Hematopoietic multipotent progenitor cell treated with erythropoietin and hydrocortisone succinate and interleukin-3 and kit ligand, for 6 days (in vitro differentiated cells): ENCODE data around the gene KRTDAP.

Source experiments
- DNase-seq: peaks from one replicate; pipeline ENCODE4 v3.0.0-alpha.2; 2015

KRTDAP gene, protein sequence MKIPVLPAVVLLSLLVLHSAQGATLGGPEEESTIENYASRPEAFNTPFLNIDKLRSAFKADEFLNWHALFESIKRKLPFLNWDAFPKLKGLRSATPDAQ

GRCh38 chr19:35490364-35490763, at the start of gene KRTDAP:
TSS of gene KRTDAP (minus strand) at chr19:35490464. CDS start at chr19:35490442, 22 bp downstream.
- DNase-seq, result no peak

DNA sequence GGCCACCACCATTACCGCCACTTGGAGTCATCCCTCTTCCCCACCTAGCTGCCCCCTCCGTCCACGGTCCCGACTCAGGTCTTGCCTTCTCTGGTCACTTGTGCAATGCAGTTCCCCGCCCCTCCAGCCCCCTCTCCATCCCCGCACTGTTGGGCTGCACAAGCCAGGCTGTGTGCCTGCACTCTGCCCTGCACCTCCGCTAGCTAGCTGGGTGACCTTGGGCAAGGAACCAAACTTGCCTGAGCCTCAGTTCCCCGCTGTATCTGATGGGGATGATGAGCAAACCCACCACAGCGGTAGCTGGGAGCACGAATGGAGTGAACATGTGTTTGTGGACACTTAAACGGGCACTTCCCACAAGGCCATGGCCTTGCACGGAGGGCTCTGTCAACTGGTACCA, 49.6 kb upstream of the KRTDAP start:
- DNase-seq, result no peak

GRCh38 chr19:35539314-35539713, 49.0 kb upstream of the KRTDAP start:
- no peak for DNase-seq

DNA sequence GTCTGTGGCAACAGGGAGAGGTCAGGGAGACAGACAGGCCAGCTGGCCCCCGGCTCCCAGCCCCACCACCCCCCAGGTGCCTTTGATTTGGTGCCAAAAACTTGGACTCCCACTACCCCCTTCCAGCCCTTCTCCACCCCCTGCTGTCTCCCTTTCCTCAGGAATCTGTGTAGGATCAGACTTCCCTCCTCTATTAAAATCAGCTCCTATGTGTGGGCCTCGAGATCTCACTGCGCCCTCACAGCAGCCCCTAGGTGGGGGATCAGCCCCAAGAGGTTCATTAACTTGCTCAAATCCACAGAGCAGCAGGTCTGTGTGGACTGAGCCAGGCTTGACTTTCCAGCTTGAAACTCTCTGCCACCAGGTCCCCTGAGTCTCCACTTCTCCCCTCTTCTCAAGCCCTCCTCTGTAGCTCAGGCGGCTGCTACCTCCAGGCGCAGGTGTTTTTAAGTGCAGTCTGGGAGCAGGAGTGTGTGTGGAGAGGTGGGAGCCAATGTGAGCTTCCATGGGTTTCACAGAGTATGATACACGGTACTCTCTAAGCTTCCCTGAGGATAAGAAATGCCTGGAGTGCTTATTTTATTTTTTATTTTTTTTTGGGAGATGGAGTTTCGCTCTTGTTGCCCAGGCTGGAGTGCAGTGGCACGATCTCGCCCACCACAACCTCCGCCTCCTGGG, 44.7 kb upstream of the KRTDAP start:
- no peak for DNase-seq

- peak; percentile 55 for DNase-seq
Measured at GRCh38 chr19:35533822-35534392, 43.6 kb upstream of the KRTDAP start.

DNA sequence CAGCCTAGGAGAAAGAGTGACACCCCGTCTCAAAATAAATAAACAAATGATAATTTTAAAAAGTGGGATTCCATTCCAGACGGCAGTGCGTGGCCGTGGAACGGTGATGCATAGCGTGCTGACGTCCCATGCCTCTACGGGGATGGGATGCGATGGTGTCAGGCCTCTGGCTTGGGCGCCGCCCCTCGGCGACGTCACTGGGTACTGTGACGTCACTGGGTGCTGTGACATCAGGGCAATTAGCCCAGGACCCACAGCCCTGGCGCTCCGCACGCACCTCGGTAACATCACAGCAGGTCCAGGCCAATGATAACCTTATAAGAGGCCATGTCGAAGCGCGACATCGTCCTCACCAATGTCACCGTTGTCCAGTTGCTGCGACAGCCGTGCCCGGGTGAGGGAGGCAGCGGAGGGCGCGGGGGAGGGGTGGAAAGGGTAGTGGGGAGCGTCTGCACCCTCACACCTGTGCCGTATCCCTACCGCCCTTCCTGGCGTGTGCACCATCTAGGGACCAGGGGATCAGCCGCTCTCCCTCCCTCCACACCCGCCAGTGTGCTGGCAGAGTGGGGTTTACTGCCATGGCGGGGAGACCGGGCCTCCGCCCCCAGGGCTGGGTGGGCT, 43.0 kb upstream of the KRTDAP start, which contains the start of gene GAPDHS:
Gene GAPDHS (plus strand): TSS at position 256 of the 621 bp plus-strand sequence. CDS start 72 bp downstream, at position 328.
- DNase-seq, result no peak

- no peak for DNase-seq
Measured at GRCh38 chr19:35531291-35531690, 41.0 kb upstream of the KRTDAP start.

DNA sequence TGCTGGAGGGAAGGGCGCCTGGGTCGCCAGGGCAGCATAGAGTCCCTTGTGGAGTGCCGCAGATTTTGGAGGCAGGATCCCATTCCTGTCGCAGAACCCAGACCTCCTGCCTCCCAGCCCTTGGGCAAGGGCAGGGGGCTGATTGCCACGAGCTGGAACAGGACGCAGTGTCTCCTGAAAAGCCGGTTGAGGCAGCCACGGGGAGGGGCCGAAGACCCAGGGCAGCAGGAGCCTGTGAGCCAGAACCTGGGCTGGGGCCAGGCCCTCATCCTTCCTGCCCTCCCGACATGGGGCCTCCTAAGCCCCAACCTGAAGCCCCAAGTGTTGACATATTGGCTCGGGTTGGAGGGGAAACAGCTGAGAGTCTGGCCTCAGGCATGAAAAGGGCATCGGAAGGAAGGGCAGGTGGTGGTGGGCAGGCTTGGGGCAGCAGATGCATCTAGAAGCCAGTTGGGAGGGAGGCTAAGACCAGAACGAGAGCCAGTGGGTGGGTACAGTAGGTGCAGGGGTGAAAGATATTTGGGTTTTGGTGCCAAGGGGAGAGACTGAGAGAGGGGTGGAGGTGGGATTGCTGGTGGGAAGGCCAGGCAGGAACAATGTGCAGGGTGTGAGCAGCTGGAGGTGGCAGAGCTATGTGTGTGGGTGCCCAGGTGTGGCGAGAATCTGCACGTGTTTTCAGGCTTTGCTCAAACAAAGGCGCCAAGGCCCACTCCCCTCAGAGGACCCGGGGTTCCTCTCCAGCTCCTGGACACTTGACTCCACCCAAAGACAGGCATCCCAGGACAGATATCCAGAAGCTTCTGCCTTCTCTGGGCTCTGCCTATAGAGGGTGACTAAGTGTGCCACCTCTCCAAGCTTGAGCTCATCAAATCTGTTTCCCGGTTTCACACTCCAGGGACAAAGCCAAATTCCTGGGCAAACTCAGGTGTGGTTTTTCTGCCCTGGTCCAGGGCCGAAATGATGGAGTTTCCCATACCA, 39.3 kb upstream of the KRTDAP start:
- DNase-seq, result no peak

DNA sequence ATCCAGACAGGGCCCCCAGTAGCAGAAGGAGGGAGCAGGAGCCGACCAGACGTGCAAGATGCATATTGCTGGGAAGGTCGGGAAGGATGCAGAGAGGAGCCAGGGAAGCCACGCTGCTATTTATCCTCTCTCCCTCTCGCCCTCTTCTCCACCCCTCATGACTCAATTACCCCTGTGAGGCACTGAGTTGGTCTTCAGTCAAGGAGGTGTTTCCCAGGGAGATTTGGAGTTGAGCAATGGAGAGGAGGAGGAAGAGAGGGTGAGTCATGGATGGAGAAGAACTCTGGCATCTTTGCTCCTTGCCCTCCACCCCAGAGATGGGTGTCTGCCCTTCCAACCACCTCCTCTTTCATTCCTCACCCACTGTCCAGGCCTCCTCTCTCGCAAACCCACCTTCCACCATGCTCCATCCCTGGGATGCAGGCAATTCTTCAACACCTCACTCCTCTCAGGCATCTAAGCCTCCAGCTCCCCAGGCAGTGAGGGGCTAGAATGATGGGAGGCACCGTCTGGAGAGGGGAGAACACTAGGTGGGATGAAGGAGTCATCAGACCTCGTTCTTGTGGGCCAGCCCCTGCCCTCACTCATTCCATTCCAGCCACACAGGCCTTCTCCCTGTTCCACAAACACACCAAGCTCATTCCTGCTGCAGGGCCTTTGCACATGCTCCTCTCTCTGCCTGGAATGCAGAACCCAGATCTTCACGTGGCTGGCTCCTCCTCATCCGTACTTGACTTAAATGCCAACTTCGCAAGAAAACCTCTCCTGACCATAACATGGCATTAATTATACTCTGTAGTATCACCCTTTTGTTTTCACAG, 38.2 kb upstream of the KRTDAP start, which contains the start of gene SBSN:
Gene SBSN (minus strand): TSS at position 94 of the 821 bp plus-strand sequence. CDS start 30 bp downstream, at position 64.
- no peak for DNase-seq

GRCh38 chr19:35525873-35526272, 35.6 kb upstream of the KRTDAP start:
- no peak for DNase-seq

GRCh38 chr19:35524181-35524837, 34.0 kb upstream of the KRTDAP start:
- DNase-seq, result no peak

GRCh38 chr19:35522745-35523327, 32.6 kb upstream of the KRTDAP start:
- no peak for DNase-seq

GRCh38 chr19:35521124-35521743, 31.0 kb upstream of the KRTDAP start:
- DNase-seq, result no peak

- no peak for DNase-seq
Measured at GRCh38 chr19:35519291-35519690, 29.0 kb upstream of the KRTDAP start.

DNA sequence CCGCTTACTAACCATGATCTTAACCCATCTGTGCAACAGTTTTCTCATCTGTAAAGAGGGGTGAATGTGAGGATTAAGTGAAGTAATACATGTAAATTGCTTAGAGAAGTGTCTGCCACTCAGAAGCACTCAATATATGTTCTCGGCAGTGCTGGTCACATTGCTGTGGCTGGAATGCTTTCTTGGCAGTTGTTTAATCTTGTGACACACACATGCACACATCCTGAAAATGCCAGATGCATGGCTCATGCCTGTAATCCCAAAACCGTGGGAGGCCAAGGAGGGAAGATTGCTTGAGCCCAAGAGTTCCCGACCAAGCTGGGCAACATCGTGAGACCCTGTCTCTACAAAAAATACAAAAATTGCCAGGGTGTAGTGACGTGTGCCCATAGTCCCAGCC, 28.0 kb upstream of the KRTDAP start:
- no peak for DNase-seq

DNA sequence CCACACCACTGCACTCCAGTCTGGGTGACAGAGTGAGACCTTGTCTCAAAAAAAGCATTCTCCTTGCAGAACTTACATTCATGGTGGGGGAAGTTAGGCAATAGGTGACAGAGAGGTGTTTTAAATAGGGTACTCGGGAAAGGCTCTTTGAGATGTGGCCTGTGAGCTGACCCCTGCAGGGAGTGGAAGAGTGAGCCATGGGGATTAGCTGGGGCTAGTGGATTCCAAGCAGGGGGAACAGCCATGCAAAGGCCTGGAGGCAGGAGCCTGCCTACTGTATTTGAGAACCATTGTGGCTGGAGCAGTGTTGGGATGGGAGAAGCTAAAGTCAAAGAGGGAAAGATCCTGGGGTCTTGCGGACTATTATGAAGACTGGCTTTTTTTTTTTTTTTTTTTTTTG, 27.1 kb upstream of the KRTDAP start:
- no peak for DNase-seq

DNA sequence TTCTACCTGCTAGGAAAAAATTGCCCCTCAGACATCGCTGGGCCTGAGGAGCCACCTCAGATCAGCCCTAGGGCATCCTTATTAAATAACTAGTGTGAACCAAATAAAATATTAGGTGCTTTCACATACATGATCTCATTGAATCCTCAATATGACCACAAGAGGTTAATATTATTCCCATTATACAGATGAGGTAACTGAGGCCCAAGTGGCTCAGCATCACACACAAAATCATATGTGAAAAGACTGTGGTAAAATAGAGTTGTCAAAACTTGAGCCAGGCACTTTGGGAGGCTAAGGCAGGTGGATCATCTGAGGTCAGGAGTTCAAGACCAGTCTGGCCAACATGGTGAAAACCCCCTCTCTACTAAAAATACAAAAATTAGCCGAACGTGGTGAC, 26.0 kb upstream of the KRTDAP start:
- DNase-seq, result no peak

GRCh38 chr19:35514282-35514809, 24.1 kb upstream of the KRTDAP start:
- no peak for DNase-seq

DNA sequence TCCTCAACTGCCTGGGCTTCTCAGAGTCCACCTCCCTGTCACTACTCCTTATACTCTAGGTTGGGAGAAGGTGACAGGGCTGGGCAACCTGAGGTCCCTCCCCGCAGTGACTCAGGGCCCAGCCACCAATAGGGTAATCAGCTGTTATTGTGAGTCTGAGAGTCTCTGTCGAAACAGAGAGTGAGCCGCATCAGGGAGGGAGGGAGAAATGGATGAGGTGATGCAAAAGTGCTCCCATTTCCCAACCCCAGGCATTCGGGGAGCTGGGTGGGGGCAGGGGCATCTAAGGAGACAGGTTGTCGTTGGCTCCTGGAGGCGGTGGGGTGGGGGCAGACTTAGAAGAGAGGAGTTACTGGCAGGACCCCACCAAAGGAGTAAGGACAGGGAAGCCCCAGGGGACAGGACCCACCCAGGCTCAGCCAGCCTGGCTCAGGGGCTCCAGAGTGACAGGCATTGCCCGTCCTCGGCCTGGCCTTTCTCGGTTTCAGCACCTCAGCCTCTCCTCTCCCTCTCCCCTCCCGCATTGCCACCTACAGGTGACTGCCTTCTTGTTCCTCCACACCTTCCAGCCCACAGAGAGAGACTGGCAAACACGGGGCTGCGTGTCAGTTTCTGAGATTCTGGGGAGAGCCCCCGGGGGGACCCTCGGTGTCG, 23.5 kb upstream of the KRTDAP start, which contains the start of gene DMKN:
Gene DMKN (minus strand): TSS at position 22 of the 654 bp plus-strand sequence. CDS start 174 bp downstream, outside the sequence.
- DNase-seq, result no peak
